GM21723 (cell line): ENCODE data around the gene POGK.
"Not testable (repeated sequence)": the region's sequence is repeated elsewhere in the genome, so short reads cannot be mapped to it uniquely, and the experiment has no call there.

Experiments used
- ATAC-seq: cut with Tn5 transposase; IDR thresholded peaks from one replicate; pipeline ENCODE4 v1.9.1; 2021; ENCODE audit warnings: mild to moderate bottlenecking, moderate library complexity; ENCODE audit not compliant: unreplicated experiment

POGK gene

DNA sequence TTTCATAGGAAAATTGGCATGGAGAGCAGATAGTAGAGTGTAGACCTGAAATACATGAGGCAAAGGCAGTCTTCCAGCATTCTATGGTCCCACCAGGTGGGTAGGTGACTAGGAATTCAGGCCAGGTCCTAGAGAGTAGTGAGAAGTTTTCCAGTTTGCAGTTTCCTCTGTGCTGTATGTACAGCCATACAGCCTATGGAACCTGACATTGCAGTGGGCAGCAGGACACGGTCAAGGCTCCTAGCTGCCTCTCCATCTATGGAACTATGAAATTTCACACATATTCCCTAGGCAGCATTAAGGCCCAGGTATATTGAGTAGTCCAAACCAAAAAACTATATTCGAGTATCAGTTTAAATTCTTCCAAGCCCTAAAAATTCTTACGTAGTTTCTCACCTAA, 16.3 kb downstream of the POGK start:
- ATAC-seq, result no peak

DNA sequence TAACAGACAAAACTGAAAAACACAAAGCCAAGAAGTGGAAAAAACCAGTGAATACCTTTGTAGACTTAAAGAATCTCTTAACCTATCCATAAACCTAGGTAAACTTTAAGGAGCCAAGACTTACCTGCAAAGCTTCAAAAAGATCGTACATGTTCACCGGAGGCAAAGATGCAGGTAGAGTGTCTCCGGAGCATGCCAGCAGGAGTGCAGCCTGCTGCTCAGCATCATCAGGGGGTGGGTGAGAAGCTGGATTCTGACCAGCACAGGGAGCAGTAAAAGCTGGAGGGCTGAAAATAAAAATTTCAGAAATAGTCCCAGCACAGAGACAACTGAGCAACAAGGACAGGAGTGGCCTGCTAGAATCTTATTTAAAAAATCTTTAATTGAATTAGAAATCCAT, 18.7 kb downstream of the POGK start:
- no peak for ATAC-seq

DNA sequence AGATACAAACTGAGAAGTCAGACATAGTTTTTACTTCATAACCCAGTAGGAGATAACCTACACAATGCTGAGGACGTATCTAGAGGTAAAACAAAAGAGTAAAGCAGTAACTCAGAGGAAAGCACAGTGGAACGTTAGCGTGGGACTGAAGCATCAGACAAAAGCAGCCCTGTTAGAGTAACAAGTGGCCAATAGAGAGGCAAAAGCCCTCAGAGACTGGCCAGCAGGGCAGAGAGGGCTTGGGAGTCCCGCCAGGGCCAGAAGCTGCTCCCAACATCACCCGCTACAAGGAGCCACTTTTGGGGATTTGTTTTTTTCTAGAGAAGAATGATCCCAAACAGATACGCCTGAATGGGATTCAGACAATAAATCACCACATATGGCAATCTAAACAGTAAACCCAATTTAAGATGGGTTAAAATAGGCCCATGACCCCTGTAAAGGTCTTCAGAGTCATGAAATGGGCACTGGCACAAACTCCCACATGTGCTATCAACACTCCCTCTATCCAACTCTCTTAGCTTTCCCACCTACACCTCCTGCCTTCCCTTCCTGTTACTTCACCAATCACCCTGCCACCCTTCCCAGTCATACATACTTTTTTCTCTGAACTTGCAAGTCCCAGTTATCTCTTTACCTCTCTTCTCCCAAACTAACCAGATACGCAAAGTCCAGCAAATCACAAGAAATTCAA, 19.6 kb downstream of the POGK start:
- no peak for ATAC-seq

DNA sequence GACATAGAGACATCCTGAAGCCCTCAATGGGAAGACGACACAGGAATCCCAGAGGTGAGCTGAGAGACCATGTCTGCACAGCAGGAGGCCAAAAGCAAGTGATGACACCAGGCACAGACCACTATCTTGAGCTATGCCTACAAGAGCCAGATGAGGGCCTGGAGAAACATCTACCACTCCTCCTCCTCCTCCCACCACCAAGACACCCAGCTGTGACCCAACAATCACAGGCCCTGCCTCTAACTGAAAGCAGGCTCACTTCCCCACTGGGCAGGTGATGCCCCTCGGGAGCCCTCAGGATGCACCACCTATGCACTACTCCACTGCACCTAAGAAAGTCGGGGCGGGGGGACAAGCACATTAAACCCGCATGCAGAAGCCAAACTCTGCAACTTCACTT, 20.3 kb downstream of the POGK start:
- no peak for ATAC-seq

DNA sequence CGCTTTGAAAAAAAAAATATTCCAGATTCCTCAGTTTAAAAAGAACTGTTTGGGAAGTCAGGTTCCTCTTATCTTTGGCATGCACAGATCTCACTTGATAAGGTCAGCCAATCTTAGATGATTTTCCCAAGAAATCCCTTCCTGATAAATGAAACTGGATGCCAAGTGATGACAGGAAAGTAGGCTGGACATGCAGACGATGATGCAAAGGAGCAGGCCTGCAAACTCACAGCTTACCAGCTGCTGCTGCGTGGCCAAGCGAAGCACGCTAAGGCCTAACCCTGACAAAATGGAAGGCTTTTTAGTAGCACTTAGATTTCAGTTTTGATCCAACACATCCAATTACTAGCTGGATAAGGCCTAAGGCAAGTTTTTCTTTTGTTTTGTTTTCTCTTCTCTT, 26.7 kb downstream of the POGK start:
- no peak for ATAC-seq

DNA sequence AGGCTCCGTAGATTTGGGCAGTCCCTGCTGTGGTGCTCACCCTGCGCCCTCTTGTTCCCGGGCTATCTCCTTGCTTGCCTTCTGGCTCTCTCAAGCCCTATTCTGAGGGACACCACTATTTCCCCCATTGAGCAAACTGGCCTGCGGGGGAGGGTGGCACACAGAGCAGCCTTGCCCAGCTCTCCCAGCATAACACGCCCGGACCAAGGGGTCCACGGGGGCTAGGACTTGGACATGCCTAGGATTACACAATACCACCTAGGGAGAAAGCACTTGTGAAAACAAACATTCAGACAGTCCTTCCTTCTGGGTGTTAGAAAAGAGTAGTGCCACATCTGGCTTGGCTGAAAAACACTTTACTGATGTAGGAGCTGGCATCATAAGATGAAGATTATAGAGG, 29.4 kb downstream of the POGK start:
- ATAC-seq, result no peak

DNA sequence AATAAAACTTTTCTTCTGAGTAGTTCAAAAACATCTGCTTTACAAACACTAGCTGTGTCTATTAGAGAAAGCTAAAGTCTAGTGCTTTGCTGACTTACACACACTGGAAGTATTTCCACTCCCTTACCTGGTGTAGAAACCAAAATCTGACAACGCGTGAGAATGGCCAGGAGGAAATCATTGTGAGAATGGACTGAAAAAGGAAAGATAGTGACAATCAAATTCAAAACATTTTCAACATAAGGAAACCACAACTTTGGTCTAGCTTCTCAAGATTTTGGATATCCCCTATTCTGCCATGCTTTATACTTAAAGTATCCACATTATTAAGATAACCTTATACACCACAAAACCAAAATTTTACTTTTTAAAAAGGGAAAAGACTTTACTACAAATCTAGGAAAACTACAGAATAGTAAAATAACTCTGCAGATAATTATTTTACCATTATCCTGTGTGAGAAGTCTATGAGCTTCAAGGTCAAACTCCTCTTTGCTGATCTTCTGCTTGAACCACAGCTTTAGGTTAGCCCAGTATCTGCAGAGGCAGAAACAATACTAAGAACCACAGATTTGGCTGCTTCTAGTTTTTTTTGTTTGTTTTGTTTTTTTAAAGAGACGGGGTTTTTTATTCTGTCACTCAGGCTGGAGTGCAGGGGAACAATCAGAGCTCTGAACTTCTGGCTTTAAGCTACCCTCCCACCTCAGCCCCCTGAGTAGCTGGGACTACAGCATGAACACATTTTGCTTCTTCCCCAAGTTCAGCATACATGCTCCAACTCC, 30.2 kb downstream of the POGK start:
- ATAC-seq, result peak; percentile 50

DNA sequence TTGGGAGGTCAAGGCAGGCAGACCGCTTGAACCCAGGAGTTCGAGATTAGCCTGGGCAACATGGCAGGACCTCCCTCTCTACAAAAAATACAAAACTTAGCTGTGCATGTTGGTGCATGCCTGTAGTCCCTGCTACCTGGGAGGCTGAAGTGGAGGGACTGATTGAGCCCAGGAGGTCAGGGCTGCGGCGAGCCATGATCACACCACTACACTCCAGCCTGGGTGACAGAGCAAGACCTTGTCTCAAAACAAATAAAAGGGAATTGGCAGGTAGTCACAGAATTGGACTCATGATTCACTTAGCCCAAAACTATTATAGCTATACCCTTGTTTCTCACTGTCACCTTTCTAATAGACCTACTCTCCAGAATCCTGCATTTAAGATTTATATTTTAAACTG, 31.3 kb downstream of the POGK start:
- ATAC-seq, result no peak

DNA sequence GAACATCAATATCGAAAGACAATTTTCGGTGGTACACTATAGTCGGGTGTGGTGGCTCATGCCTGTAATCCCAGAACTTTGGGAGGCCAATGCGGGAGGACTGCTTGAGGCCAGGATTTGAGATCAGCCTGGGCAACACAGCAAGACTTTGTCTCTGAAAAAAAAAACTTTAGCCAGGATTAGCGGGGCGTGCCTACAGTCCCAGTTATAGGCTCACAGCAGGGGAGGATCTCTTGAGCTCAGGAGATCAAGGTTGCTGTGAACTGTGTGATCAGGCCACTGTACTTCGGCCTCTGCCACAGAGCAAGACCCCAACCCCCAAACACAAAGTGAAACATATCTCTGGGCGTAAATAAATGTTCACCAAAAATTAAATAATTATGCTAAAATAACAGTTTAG, 35.2 kb downstream of the POGK start:
- ATAC-seq, result no peak

DNA sequence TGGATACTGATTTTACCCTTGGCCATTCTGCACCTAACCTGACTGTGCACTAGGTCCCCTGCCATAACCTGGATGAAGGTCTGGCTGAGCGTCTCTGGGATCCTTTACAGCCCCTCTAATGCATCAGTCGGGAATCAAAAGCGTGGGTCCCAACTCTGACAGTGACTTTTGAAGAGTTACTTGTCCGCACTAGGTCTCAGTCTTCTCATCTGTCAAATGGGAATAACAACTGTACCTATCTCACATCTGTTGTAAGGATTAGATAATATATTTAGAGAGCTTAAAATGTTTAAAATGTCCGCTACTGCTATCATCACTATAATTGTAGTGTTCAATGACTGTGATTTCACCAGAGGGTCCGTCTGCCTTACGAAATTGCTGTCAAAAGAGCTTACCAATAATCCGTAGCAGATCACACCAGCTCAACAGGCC, 36.0 kb downstream of the POGK start:
- ATAC-seq, result no peak

DNA sequence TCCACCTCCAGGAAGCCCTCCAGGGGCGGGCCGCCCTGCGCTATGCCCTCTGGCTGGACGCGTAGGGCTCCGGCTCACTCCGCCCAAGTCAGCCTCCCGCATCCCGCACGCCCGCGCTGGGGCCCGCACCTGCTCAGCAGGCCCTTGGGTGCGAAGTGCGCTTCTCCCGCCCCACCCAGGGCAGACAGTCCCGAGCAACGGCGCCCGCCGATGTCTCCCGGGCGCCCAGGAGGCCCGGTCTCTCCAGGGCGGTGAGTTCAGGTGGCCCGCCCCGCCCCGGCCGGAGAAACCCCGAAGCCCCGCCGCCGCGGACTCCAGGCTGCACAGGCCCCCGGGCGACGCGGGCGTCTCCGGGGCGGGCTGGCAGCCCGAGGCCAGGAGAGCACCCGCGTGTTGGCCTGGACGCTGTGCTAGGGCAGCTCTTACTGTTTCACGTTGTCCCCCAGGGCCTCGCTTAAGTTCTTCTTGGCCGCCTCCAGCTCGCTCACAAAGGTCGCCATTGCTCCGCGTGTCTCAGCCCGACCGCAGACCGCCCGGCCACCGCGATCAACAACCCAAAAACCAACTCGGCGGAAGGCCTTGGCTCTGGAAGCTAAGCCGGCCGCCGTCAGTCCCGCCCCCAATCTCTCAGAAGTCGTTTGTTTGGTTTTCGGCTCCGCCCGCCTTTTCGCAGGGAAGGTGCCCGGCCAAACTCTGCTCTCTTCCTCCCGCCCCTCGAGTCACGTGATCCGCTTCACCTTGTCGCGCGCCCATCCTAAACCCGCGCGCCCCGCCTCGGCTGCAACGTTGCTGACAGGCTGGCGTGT, 36.7 kb downstream of the POGK start, which contains the start of gene TADA1:
TSS of gene TADA1 (minus strand) at position 531 of the 806 bp plus-strand sequence. CDS start at position 500, 31 bp downstream.
- ATAC-seq, result peak; percentile 94

DNA sequence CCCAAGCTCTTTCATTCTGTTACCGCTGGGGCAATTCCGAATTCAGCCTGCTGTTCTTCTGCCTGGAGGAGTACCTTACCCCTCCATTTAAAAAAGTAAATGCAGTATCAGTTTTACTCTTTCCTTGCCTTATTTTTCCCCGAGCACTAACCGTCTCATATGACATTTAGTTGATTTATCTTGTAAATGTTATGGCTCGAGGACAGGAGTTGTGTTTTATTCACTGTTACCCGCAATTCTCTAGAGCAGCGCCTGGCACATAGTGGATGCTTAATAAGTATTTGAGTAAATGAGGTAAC, 37.2 kb downstream of the POGK start:
- no peak for ATAC-seq

DNA sequence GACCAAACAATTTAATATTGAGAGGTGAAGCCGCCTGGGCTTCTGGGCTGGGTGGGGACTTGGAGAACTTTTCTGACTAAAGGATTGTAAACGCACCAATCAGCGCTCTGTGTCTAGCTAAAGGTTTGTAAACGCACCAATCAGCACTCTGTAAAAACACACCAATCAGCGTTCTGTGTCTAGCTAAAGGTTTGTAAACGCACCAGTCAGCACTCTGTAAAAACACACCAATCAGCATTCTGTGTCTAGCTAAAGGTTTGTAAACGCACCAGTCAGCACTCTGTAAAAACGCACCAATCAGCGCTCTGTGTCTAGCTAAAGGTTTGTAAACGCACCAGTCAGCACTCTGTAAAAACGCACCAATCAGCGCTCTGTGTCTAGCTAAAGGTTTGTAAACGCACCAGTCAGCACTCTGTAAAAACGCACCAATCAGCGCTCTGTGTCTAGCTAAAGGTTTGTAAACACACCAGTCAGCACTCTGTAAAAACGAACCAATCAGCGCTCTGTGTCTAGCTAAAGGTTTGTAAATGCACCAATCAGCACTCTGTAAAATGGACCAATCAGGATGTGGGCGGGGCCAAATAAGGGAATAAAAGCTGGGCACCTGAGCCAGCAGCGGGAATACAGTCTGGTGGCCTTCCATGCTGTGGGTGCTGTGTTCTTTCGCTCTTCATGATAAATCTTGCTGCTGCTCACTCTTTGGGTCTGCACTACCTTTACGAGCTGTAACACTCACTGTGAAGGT, 39.1 kb downstream of the POGK start:
- not testable (repeated sequence) for ATAC-seq

DNA sequence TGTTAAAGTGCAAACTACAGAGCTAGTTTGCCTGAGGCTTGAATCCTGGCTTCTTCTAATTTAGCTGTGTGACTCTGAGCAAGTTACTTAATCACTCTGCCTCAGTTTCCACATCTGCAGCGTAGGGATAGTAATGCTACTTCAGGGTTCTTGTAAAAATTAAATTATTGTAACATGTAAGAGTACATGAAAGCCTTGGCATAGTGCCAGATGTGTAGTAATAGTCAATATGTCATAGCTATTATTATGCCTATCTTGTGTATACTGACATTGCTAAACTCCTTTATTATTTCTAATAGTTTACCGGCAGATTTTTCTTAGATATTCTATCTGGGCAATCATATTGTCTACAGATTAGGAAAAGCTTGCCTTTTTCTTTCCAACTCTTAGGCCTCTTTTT, 43.6 kb downstream of the POGK start:
- no peak for ATAC-seq

DNA sequence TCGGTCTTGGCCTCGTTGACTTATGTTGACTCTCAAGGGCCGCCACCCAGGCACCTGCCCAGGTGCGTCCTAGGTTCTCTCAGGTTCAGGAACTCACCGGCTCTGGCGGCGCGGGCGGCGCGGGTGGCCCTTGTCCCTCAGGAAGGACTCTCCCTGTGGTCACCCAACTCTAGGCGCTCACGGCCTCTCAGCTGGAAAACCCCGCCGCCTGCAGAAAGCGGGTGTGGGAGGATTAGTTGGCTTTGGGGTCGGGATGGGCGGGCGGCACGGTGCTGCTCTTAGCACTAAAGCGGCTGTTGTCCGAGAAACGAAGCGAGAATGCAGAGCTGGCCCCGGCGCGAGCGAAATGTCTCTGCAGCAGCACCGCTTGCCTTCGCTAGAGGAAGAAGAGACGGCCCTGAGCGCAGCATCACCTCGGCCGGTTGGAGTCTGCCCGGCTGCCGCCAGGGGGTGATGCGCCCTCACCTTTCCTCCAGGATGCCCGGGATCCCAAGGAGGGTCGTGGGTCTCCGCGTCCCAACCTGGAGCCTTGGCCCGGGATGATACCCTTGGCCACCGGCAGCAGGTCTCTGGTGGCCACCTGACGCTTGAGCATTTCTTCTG, 44.9 kb downstream of the POGK start:
- ATAC-seq, result no peak

DNA sequence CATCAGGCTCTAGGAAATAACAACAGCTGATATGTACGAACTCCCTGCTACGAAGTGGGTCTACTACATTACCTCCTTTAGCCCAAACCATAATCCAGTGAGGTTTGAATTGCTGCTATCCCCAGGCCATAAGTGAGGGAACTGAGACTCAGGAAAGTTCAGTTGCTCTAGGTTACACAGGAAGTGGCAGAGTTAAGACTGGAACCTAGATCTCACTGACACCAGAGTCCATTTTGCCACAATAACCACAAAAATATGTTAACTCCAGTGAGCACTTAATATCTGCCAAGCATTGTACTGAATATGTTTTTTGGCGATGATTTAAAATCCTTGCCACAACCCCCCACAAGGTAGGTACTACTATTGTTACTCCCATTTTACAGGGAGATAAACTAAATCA, 45.7 kb downstream of the POGK start:
- no peak for ATAC-seq

DNA sequence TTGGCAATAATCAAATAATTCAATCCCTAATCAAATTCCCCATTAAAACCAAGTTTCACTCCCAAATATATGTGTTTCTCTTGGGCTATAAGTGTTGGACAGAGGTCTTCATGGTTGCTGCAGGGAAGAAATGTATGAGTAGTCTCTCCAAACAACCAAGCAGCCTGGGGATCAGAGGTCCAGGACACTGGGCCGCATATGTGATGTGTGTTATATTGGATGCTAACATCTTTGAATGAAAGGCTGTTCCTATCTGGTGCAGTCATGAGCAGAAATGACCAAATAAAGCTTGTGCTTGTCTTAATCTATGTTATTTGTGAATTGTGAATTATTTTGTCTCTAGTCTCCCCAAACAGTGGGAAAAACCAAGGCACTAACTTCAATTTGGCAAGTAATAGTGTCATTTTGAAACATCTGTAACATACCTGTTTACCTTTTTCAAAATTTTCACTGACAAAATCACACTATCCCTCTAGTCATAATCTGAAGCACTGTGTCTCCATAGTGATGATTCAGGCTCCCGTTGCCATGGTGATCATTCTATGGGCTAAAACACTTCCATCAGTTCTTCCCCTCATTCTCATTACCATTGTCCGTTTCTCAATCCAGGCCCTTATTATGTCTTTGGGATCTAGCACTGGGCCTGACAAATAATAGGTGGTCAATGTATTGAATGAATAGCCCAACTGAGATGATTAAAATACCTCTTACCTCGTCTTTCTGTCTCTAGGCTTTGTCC, 49.3 kb downstream of the POGK start:
- ATAC-seq, result no peak

DNA sequence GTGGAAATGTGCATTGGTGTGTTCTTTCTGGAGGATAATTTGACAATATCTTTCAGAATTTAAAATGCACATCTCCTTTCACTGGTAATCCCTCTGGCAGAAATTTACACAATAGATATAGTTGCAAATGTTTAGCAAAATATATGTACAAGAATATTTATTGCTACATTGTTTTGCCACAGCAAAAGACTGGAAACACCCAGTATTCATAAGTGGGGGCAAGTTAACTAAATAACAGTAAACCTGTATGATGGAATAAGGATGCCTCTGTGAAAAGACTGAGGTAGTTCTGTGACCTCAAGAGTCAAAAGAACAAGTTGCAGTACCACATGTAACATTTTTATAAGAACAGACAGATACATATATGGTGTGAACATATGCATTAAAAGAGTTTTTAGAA, 50.5 kb downstream of the POGK start:
- ATAC-seq, result no peak

DNA sequence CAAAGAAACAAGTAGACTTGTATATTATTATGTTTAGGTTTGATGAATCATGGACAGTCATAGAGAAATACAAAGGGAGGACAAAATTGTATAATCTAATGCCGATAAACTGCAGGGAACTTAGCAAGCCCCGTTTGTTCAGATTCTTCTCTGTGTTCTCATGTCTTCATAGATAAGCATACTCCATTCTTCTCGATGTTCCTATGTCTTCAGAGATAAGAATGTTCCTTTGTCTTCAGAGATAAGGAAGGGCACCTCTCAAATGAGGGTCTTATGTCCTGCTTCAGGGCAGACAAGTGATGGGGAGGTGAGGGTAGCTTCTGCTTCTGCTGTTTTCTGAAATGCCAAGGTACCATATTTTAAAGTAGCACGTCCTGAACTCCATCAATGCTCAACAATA, 56.5 kb downstream of the POGK start:
- ATAC-seq, result no peak

DNA sequence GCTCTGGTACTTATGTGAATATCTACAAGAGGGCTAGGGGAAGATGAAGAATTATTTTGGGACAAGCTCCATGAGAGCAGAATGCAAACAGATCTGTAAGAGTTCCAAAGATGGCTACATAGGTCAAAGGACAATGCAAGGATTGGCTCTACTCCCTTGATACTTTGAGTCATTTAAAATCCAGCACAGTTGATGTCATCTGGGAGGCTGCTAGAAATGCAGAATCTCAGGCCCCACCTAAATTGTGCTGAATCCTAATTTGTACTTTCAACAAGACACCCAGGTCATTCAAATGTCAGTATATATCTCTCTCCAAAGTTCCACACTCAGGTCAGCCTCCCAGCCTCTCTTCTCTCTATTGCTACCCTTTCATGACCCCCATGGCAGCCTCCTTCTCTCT, 60.5 kb downstream of the POGK start:
- no peak for ATAC-seq
